HG03432 (cell line): Measurements from ENCODE around the gene ARMCX5.

Source experiments
- ATAC-seq: cut with Tn5 transposase; IDR thresholded peaks from one replicate; pipeline ENCODE4 v1.9.1; 2021; ENCODE audit warnings: mild to moderate bottlenecking, moderate library complexity; ENCODE audit not compliant: unreplicated experiment

The ARMCX5 gene

DNA sequence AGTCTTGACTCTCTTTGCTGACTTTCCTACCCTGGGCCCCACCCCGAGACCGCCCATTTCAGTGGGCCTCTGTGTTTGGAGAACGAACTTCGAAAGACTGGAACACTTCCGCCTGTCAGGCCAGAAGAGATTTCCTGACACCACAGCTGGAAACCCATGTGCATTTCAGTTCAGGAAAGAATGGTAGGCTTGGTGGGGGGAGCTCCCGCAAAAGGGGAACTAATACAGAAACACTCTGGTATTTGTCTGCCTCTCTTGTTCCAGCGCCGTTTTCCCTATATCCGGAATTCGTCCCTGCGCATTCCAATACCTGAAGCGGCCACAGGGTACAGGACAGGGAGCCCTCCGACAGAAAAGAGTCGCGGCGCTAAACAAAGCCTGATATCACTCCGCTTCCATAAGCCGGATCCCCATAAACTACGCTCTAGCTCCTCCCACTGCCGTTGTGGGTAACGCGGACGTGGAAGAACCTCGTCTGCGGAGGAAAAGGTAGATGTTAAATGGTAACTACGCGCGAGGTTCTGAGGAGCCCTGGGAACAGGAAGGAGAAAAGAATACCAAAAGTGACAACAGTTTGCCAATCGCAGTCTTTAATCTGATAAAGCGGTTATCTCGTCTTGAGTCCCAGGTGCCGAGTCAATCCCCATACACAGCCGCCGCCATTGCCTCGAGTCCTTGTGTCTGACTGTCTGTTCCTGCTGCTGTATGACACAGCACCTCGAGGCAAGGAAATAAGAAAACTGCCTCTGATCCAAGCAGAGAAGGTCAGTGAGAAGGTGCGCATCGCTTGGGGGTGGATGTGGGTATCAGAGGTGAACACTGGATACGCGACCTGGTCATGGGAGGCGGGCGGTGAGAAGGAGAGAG, at the start of gene ARMCX5:
TSS of gene ARMCX5 (plus strand) at position 432 of the 867 bp plus-strand sequence. CDS start 2,627 bp downstream, outside the sequence.
- peak; percentile 94 for ATAC-seq

DNA sequence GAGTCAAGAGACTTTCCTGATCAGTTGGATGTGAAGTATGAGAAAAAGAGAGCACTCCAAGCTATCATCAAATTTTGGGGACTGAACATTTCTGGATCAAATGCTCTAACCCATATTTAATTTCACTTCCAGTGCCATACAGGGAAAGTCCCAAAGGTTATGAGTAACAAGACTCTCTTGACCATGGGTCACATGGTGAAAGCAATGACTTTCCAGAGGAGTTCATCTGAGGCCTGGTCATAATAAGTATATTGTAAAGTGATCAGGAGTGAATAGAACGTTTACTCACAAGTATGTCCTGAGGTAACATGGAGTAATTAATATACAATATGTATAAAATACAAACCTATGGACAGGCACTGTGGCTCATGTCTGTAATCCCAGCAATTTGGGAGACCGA, 40.7 kb upstream of the ARMCX5 start:
- no peak for ATAC-seq

DNA sequence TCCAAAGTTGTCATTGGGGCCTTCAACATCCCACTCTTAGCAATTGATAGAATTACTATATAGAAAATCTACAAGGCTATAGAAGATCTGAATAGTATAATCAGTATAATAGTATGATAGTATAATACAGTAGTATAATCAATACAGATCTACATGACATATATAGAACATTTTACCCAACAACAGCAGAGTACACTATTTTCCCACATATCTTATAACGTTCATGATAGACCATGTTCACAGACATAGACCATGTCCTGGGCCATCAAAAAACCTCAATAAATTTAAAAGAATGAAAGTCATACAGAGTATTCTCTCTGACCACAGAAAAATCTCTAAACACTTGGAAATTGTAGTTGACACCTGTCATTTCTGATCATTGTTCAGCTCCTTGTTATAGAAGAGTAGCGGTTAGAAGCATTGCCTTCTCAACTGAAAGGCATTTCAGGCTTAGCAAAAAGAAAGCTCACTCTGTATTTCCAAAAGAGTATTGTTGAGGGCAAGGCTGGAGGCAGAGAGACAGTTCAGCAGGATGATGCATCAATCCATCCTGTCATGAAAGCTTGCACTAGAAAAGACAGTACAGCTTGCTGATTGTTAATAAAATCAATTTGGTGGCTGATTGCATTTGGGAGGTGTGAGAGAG, 38.8 kb upstream of the ARMCX5 start:
- ATAC-seq, result no peak

DNA sequence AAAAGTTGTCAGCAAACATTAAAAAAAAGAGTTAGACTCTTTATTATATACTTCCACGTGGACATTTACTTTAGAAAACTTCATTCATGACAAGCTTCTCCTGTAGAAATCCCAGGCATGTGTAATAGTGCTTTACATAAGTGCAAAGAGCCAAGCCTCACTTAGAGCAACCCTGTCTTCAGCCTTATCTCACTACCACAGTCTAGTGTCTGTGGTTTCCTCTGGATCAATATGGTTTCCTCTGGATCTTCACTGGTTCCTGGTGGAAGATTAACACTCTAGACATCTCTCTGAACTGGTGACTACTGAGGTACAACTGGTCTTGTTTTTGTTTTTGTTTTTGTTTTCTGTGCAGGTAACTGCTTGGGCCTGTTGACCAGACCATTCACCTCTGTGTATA, 18.4 kb upstream of the ARMCX5 start:
- ATAC-seq, result no peak

DNA sequence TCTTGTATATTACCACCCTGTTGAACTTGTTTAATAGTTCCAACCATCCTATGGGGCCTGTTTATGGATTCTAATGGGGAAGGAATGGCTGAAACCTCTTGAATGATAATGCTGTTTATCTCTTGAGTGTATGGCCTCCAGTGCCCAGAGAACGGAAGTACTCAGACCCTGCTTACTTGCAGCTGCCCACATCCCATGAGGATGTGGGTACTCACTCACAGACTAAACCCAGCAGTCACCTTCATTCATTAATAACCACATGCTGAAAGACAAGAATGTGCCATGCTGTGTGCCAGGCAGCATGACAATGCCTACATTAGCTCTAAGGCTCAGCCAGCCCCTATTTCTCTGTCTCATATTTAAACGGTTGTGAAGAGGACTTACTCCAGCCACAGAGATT, 5.9 kb upstream of the ARMCX5 start:
- no peak for ATAC-seq

DNA sequence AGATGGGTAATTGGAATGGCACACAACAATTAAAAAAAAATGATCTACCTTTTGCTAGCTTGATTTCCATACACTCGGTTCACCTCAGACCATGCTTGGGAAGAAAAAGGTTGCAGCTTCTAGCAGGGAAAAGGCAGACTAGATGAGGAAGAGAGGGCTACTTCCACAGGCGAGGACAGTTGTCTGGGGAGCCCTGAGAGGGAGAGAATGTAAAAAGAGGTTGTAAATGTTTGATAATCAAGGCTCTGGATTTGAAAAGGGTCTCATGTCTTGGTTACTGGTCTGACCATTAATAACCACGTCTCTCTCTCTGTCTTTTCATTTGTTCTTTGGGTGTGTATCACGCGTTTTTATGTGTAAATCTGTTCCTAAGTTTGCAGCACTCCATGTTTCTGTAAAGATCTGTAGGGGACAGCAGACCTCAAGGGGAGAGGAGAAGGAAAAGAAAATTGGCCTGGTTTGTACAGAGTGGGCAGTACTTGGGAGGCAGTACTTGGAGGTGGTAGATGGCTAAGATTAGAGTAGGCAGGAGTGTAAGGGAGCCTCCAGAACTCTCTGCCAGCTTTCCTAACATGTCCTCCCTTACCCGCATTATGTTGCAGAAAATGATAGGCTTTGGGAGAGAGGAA, 750 bp downstream of the ARMCX5 start:
- ATAC-seq, result peak; percentile 9

DNA sequence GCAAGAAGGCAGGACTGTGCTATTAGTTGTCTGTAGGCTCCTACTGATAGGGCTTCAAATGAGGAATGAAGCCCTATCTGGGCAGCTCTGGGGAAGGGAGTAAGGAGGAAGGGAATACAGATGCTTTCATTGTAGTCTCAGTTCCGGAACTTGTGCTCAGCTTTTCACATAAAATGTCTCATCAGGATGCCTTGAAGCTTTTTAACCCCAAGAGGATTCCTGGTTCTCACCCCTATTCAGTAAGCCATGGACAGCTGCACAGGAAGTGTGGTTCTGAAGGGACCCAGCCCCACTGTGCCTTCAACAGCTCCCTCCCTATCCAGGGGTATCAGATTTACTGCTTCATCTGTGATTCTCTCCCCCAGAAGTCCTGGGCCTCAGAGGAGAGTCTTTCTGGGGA, 5.0 kb downstream of the ARMCX5 start:
- no peak for ATAC-seq

DNA sequence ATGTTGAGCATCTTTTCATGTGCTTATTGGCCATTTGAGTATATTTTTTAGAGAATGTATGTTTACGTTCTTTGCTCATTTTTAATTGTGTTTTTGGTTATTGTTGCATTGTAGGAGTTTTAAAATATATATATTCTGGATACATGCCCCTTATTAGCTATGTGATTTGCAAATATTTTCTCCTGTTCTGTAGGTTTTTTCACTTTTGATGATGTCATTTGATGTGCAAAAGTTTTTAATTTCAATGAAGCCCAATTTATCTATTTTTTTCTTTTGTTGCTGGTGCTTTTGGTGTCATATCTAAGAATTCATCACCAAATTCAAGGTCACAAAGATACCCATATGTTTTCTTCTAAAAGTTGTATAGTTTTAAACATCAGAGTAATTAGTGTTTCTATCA, 6.8 kb downstream of the ARMCX5 start:
- ATAC-seq, result no peak

DNA sequence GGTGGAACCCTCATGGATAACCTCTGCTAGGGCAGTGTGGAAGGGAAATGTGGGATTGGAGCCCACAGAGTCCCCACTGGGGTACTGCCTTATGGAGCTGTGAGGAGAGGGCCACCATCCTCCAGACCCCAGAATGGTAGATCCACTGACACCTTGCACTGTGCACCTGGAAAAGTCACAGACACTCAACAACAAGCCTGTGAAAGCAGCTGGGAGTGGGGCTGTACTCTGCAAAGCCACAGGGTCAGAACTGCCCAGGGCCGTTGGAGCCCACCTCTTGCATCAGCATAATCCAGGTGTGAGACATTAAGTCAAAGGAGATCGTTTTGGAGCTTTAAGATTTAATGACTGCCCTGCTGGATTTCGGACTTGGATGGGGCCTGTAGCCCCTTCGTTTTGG, 11.6 kb downstream of the ARMCX5 start:
- no peak for ATAC-seq

DNA sequence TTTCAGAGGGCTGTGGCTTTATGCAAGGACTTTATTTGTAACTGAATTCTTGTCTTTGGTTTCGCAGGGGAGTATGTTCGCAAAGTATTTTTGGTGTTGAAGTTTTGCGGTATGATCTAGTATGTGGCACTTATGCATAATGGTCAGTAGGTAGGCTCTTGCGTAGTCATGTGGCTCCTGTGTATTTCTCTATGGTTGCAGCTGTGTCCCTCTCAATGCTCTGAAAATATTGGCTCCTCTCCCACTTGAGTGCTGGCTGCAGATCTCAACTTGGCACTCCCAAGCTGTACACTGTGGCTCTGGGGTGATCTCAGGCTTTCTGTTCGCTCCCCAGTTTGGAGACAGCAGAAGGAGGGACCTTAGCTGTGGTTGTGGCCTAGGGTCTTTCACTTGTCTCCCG, 24.8 kb downstream of the ARMCX5 start:
- no peak for ATAC-seq

DNA sequence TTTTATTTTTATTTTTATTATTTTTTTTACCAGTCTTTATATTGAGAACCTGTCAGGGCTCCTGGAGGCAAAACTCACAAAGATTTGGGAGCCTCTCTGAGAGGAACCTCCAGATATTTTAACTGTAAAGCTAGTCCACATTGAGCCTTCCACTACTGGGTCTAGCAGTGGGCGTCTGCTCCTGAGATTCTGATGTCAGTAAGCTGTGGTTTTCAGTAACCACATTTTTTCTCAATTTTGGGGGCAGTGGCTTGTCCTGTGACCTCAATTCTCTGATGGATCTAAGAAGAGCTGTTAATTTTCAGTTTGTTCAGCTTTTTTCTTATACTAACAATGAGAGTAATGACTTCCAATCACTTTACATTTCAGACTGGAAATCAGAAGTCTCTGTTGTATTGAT, 28.3 kb downstream of the ARMCX5 start:
- ATAC-seq, result no peak

DNA sequence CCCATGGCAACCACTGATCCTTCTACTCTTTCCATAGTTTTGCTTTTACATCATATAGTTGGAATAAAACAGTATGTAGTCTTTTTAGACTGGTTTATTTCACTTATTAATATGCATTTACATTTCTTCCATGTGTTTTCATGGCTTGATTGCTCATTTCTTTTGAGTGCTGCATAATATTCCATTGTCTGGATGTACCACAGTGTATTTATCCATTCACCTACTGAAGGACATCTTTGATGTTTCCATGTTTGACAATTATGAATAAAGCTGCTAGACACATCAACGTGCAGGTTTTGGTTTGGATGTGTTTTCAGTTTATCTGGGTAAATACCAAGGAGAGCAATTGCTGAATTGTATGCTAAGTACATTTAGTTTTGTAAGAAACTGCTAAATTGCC, 38.2 kb downstream of the ARMCX5 start:
- ATAC-seq, result no peak

DNA sequence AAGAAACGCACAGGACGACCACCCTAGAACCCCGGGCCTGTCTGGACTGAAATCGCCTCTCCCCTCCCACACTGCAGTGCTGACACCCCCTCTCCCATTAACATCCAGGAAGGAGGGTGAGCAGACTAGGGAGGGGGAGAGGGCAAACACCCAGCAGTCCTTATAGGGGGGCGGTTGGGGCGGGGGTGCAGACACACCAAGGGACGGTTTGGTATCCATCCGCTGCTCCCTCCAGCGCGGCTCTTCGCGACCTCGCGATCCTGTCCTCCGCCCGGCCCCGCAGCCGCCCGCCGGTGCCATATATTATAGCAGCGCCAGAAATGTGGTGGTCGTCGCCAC, 51.6 kb downstream of the ARMCX5 start:
- ATAC-seq, result no peak

DNA sequence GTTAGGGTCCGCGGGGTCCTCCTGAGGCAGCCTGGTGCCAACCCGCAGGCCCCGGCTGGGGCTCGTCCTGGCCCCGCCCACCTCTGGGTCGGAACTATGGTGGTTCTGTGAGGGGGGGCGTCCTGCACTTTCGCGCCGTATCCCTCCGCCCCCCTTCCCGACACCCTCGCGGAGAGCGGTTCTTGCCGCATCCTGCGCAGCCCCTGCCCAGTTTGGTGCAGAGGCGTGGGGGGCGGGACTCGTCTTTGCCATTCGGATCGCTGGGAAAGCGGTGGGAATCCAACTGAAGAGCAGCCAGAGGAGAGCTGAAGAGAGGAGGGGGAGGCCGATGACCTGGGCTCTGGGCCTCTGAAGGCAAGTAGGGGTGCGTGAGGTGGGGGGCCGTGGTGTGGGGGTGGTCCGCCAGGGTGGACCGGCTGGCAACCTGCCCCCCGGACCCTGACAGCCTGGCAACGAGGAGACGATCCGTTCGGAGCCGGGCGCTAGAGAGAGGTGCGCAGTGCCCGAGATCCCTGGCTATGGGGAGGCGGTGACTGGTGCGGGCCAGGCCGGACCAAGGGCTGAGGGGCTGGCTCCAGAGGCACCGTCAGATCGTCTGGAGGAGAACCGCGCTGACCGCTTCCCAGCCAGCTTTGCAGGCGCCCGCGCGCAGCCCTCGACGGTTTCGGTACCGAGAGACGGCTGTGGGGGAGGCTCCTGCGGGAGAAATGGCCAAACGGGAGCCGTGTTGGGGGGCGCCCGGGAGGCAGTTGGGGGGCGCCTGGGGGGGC, 52.1 kb downstream of the ARMCX5 start, which contains the start of gene GPRASP1:
TSS of gene GPRASP1 (plus strand) at position 242 of the 770 bp plus-strand sequence. CDS start 2,431 bp downstream, outside the sequence.
- peak; percentile 60 for ATAC-seq

DNA sequence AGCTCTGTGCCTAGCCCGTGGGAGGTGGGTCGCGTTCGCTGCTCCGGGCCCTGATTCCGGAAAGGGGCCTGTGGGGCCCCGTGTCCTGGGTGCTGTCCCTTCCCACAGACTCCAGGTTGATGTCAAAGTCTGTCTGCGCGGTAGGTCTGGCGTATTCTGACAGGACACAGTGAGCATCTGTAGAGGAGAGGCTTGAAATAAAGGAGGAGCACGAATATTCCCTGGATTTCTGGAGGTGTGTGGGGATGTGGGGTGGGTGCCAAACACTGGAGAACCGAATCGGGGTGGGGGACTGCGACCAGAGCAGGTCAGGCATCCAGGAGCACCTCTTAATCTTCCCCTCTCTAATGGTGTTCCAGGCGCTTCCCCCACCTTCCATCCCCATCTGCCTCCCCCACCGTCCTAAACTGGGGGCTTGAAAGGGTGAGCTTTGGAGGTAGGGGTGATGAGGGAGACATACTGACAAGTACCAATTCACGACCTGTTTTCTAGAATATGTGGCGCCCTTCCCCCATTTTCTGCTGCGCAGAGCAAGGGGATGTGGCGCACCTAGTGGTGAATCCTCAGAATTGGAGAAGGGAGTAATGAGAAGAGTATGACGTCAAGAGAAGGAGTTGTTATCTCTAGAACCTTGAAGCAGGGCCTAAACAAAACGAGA, 52.8 kb downstream of the ARMCX5 start:
- ATAC-seq, result peak; percentile 39
